Effector CD4-positive, alpha-beta T cell (primary cell): ENCODE data around the gene RFC2.
A peak's percentile ranks its signal among the peaks of the same experiment; 100 is the strongest.
"Not testable (repeated sequence)": the region's sequence is repeated elsewhere in the genome, so short reads cannot be mapped to it uniquely, and the experiment has no call there.

Source experiments
- DNase-seq: peaks from one replicate; pipeline ENCODE4 v3.0.0-alpha.2; 2020

Gene RFC2

DNA sequence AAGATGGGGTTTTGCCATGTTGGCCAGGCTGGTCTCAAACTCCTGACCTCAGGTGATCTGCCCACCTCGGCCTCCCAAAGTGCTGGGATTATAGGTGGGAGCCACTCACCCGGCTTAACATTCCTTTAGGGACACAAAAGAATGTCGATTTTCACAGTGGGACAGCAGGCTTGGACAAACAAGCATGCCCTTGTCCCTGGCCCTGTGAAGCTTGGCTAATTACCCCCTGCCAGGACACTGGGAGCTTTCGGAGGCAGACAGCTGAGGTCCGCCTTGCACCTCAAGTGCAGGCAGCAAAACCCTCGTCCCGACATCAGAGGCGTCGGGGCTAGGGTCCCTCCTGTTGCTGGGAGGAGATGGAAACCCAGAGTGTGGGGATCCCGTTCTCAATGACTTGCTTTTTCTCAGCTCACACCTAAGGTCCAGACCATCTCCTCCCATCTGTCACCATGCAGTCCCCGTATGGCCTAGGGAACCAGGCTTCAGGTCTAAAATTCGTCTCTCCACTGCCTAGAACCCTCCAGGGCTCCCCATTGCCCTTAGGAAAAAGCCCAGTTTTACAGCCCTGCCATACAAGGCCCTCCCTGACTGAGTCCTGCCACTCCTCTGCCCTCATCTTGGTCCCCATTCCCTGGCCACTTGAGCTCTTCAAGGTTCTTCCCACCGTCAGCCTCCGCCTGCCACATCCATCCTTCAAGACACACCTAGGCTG lies 28.7 kb upstream of the RFC2 start:
- no peak for DNase-seq

DNA sequence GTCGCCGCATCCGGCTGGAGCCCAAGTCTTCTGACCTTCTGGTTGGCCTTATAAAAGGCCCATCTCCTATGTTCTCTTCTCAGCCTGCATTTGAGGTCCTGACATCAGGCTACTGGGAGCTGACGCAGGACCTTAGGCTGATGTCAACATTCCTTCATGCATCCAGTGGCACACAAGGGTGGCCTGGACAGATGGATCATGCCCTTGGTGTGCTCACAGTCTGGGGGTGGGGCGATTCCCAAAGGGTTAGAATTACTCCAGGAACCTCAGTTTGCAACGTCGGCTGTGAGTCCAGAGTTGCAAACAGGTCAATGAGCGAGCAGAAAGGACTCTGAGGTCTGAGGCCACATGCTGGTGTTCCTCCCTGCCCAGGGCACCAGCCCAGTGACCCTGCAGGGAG lies 26.8 kb upstream of the RFC2 start:
- DNase-seq = no peak

DNA sequence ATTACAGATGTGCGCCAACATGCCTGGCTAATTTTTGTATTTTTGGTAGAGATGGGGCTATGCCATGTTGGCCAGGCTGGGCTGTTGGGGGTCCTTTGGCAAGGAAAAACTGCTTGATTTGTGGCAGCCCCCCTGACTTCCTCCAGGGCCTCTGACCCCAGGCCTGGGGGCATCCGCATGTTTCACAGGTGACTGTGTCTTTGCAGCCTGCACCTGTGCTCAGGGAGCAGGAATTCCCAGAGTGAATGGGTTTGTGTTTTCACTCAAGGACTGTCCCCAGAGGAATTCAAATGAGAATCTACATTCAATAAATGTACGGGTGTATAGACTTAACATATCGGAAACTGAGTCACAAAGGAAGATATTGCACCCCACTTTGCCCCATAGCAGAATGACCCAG lies 23.4 kb upstream of the RFC2 start:
- DNase-seq = no peak

DNA sequence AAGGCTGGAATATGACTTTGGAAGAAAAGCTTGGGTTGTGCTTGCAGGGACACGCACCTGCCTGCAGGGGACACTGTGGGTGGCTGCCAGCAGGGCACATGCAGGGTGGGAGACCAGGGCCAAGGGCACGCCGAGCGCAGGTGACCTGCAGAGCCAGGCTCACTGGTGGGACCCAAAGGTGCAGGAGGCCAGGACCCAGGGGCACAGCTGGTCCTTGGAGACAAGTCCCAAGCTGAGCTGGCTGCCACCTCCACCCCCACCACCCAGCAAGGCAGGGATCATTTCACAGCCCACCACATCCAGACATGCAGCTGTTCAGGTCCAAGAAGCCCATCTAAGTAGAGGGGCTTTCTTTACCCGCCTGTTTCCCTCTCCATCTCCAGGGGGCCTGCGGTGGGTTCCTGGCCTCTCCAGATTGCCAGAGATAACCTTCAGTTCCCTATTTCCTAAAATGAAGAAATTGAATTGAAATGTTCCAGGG lies 21.2 kb upstream of the RFC2 start:
- no peak for DNase-seq

DNA sequence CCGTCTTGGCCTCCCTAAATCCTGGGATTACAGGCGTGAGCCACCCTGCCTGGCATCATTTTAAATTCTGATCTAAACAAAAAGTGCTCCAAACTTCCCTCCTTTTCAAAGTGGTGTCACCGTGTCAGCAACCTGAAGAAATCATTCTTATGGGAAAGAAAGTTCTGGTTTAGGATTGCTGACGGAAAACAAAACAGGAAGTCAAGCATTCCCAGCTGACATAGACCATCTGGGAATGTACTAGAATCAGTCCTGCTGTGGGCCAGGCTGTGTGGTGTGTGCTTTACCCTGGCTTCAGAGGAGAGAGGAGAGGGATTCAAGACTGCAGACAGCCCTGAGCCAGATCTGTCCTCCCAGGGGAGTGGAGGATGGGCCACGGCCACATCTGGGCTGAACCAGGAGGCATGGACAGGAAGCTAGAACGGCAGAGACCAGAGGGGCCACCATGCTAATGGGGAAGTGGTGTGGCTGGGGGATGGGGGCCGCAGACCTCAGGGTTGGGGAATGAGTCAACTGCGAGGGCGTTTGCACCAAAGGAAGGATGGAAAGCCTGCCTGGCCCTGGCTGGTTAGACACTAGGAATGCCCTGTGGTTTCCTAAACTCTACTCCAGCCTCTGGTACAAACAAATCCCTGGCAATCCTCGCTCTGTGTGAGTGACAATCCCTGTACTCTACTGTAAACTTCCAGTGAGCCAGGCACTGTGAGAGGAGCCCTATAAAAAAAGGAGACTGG lies 18.3 kb upstream of the RFC2 start:
- DNase-seq = no peak

DNA sequence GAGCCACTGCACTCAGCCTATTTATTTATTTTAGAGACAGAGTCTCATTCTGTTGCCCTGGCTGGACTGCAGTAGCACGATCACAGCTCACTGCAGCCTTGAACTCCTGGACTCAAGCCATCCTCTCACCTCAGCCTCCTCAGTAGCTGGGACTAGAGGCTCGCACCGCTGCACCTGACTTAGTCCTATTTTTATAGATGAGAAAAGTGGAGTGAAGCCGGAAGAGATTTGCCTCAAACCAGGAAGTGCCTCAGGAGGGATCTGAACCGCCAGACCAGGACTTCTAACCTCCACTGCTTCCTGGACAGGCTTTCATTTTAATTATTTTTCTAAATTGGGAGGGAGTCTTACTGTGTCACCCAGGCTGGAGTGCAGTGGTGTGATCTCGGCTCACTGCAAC lies 17.5 kb upstream of the RFC2 start:
- no peak for DNase-seq

DNA sequence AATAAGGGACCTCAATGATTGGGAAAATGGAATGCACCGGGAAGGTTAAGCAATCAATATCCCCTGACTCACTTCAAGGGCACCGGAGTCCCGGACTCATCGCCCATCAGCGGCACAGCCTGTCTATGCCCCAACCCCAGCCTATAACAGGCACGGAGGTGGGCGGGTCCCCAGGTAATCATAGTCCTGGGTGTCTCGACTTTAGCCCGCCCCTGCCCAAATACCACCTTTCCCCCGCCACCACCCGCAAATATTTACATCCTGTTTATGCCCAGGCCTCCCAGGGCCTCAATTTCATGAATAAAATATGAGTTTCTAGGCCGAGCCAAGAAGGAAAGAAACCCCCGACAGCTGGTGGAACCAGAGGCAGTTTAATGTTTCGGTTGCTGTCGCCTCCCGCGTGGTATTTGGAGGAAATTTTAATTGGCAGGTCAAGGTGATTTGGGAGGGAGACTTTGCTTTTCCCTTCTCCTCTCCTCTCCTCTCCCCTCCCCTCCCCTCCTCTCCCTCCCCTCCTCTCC lies 15.6 kb upstream of the RFC2 start:
- peak; percentile 60 for DNase-seq

DNA sequence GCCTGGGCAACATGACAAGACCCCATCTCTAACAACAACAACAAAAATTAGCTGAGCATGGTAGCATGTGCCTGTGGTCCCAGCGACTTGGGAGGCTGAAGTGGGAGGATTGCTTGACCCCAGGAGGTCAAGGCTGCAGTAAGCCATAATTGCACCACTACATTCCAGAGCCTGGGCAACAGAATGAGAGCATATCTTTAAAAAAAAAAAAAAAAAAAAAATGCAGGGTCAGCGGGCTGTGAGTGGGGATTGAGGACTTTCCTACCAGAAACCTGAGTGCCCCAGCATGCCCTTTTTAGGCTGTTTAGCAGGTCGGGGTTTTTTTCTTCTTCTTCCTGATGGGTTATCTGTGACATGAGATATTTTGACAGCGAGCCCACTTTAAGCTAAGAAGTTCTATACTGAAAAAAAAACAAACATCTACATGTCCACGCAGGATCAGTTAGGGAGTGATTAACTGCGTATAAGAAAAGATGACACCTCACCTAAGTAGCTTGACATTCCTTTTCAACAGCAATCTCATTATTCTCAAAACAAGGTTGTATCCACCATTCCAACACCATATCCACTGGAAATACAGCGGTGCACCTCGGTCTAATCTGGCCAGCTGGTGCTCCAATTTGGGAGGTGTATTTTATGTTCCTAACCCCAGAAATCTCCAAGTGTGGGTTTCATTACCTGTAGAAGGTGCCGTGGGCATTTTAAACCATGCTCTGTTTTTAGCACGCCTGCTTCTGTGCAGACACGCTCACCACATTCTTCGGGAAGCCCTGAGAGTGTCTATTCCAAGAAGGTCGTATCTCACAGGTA lies 13.8 kb upstream of the RFC2 start:
- DNase-seq = no peak

DNA sequence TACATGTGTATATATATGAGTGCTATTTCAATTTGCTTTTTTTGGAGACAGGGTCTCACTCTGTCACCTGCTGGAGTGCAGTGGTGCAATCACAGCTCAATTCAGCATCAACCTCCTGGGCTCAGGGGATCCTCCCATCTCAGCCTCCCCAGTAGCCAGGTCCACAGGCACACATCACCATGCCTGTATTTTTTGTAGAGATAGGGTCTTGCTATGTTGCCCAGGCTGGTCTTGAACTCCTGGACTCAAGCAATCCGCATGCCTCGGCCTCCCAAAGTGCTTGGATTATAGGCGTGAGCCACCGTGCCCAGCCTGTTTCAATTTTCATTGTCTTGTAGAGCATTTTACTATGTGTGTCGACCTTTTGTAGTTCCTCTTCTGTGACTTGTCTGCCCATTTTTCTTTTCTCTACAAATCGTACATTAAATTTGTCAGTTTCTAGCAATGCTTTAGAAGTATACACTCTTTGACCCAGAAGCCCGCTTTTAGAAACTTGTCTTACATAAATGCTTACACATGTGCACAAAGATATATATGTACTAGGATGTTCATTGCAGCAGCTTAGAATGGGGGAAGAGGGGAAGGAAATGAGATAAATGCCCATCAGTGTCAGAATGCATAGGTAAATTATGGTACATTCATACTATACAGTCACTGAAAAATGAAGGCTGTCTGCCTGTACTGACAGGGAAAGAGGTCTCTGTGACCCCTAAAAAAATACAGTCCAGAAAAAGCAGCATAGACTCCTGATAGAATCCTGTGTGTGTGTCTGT lies 12.2 kb upstream of the RFC2 start:
- DNase-seq = no peak

DNA sequence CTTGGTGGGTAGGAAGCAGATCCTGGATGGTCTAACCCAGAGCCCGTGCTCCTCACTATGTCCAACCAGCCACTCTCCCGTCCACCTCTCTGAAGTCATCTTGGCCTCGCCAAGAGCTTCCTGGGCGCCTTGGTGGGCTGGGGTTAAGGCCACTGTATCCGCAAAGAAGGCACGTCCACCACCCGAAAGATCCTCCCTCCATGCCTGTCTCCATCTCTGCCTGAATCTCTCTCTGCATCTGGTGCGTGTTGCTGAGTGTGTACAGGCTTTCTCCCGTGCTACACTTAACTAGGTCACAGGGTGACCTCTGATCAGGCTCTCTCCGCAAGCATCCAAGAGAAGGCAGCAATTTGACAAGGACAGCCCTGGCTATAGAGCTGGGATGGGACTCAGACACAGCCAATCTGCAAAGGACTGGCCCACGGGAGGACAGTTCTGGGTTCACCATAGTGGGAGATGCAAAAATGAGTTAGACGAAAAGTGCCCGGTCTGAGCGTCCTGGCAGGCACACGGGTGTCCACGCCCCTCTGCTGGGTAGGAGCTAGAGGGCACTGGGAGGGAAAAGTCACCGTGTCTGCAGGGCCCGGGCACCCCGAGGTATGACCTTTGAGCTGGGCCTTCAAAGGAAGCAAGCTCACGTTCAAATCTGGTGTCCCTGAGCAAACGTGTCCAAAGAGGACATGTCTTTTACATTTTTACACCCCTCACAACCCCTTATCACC lies 9.4 kb upstream of the RFC2 start:
- DNase-seq = no peak

DNA sequence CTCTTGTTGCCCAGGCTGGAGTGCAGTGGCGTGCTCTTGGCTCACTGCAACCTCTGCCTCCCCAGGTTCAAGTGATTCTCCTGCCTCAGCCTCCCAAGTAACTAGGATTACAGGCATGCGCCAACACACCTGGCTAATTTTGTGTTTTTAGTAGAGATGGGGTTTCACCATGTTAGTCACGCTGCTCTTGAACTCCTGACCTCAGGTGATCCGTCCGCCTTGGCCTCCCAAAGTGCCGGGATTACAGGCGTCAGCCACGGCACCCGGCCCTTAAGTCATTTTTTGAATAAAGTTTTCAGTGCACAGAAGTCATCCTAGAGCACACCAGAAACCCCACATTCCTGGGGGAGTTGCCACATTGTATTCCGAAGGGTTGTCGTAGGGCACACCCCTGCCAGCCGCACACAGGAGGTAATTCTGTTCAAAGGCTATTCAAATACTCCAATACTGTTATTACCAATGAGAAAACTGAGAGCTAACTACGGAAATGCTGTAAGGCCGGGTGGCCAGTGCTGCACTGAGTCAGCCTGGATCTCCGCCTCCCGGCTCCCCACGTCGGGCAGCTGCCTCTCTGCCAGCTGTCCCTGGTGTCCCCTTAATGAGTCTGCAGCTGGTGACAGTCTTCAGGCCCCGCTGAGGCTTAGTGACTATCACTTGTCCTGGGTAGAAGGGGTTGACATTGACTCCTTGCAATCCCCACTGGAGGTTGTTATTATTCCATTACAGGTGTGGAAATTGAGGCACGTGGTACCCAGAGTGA lies 8.6 kb upstream of the RFC2 start:
- DNase-seq = no peak

DNA sequence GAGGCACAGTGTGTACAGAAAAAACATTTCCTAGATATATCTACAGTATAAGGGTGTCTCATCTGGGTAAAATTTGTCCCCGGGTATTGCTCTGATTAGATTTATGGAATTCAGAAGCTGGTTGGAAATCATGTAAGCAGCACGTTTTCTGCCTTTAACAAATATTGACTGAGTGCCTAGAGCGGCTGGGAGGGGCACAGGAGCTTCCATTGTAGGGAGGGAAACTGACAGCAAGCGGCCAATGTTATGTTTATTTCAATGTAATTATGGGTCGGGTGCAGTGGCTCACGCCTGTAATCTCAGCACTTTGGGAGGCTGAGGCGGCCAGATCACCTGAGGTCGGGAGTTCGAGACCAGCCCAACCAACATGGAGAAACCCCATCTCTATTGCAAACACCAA lies 4.4 kb upstream of the RFC2 start:
- no peak for DNase-seq

DNA sequence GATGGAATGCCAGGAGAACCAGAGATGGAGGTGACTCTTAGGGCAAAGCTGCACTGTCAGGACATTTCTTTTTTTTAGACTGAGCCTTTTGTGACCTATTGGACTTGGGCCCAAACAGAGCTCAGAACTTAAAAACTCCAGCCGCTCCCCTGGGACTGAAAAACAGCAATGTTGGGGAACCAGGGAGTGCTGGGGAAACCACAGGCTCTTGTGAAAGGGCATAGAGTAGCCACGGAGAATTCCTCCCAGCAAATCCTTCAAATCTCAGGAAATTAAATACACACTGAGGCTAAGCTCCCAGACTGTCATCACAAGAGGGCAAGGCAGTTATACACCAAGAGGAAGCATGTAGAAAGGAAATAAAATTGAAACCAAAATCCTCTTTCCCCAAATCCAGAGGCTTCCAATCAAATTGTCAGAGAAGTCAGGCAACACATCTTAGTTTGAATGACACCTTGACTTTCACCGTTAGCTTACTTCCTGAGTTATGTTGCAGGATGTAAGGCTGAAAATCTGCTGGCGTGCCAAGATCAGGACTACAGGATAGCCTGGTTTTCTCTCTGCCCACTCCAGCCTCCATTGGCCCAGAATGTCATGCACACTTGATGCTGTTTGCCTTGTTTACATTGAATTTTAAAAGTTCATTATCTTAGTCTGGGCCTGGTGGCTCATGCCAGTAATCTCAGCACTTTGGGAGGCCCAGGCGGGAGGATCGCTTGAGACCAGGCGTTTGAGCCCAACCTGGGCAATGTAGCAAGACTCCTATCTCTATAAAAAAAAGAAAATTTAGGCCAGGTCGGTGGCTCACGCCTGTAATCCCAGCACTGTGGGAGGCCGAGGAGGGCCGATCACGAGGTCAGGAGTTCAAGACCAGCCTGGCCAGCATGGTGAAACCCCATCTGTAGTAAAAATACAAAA lies 2.6 kb upstream of the RFC2 start:
- DNase-seq = no peak

DNA sequence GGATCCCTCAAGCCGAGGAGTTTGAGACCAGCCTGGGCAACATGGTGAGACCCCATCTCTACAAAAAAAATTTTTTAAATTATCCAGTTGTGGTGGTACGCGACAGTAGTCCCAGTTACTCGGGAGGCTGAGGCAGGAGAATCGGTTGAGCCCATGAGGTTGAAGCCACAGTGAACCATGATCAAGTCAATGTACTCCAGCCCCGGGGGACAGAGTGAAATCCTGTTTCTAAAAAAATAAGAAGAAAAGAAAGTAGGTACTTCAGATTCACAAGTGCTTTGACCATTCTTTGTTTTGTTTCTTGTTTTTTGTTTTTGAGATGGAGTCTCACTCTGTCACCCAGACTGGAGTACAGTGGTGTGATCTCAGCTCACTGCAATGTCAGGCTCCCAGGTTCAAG lies 1.3 kb upstream of the RFC2 start:
- not testable (repeated sequence) for DNase-seq

DNA sequence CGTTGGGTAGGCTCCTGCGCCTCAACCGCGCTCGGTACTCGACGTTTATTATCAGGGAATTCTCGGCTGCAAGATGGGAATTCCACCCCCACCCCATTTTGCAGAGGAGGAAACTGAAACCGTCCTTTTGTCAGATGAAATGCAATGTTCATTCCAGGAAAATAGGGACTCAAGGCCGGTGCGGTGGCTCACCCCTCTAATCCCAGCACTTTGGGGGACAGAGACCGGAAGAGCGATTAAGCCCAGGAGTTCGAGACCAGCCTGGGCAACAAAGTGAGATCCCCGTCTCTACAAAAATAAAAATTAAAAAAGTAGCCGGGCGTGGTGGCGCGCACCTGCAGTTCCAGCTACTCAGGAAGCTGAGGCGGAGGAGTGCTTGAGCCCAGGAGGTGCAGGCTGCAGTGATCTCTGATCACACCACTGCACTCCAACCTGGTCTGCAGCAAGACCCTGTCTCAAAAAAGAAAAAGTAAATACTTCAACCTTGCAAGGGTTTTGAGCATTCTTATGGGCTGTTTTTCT lies 720 bp upstream of the RFC2 start:
- DNase-seq = no peak

DNA sequence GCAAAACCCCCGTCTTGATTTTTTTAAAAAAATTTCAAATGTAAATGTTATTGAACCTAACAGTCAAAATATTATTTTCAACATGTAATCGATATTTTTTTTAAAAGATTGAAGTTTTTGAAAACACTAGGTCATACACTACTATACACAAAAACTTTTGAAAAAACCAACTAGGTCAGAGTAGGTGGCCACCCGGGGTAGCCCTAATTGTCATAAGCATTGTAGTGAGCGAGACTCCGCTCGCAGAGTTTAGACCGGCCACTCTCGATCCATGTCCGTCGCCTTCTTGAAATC lies 417 bp downstream of the RFC2 start:
- DNase-seq = no peak

DNA sequence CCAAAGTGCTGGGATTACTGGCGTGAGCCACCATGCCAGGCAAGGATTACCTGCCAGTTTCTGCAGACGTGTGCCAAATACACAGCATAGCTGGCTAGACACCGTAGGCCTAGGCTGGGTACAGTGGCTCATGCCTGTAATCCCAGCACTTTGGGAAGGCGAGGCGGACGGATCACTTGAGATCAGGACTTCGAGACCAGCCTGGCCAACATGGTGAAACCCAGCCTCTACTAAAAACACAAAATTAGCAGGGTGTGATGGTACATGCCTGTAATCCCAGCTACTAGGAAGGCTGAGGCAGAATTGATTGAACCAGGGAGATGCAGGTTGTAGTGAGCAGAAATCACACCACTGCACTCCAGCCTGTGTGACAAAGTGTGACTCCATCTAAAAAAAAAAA lies 868 bp downstream of the RFC2 start:
- DNase-seq = no peak

DNA sequence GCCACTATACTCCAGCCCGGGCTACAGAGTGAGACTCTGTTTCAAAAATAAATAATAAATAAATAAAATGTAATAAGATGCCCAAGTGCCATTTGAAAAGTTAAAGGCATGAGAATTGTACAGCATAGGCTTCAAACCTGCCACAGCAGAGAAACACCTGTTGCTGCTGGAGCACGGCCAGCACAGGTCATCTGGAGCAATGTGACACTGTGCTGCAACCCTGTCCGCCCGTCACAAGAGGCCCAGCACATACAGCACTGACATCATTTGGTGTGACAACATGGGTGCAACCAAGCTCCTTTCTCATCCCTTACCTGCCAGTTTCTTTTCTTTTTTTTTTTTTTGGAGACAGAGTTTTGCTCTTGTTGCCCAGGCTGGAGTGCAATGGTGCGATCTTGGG lies 1.3 kb downstream of the RFC2 start:
- no peak for DNase-seq

DNA sequence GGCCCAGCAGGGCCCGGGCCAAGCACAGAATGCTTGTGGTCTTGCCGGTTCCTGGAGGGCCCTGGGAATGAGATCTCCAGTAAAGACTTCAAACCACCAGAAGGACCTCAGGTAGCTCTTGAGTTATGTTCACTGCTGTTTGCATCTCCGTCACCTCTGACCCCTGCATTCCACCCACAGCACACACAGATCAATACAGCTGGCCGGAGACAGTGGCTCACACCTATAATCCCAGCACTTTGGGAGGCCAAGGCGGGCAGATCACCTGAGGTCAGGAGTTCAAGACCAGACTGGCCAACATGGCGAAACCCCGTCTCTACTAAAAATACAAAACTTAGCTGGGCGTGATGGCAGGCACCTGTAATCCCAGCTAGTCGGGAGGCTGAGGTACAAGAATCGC lies 5.1 kb downstream of the RFC2 start:
- not testable (repeated sequence) for DNase-seq

DNA sequence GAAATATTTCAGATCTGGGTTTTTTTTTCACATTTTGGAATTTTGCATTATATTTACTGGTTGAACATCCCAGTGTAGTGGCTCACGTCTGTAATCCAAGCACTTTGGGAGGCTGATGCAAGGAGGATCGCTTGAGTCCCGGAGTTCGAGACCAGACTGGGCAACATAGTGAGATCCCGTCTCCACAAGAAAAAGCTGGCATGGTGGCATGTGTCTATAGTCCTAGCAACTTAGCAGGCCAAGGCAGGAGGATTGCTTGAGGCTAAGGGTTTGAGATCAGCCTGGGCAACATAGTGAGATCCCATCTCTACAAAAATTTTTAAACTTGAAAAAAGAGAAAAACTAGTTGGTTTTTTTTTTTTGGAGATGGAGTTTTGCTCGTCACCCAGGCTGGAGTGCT lies 6.0 kb downstream of the RFC2 start:
- DNase-seq = no peak
